NCI-H82 treated with DMSO at 0.1 percent for 48 hours (cell line): ENCODE results near the gene CITED2.
A peak's percentile ranks its signal among the peaks of the same experiment; 100 is the strongest.
"Not testable (repeated sequence)": the region's sequence is repeated elsewhere in the genome, so short reads cannot be mapped to it uniquely, and the experiment has no call there.

Experiments used
- DNase-seq: peaks from one replicate; lab custom pipeline; 2025; ENCODE audit not compliant: unreplicated experiment; lab: John Stamatoyannopoulos, UW

Gene CITED2

GRCh38 chr6:139367810-139368351 lies 6.6 kb downstream of the CITED2 start:
- no peak for DNase-seq

- DNase-seq = no peak
These were observed 9.5 kb downstream of the CITED2 start for GRCh38 chr6:139364982-139365379.

- peak; percentile 67 for DNase-seq
These were observed 10.0 kb downstream of the CITED2 start for GRCh38 chr6:139364302-139364981.

GRCh38 chr6:139363797-139364196 lies 10.7 kb downstream of the CITED2 start:
- DNase-seq = not testable (repeated sequence)

- not testable (repeated sequence) for DNase-seq
These were observed 11.3 kb downstream of the CITED2 start for GRCh38 chr6:139363123-139363522.

- DNase-seq = no peak
These were observed 13.2 kb downstream of the CITED2 start for GRCh38 chr6:139361211-139361610.

GRCh38 chr6:139356924-139357323 lies 17.5 kb downstream of the CITED2 start:
- no peak for DNase-seq

- DNase-seq = no peak
These were observed 18.5 kb downstream of the CITED2 start for GRCh38 chr6:139355777-139356445.

GRCh38 chr6:139355172-139355571 lies 19.3 kb downstream of the CITED2 start:
- no peak for DNase-seq

- no peak for DNase-seq
These were observed 20.3 kb downstream of the CITED2 start for GRCh38 chr6:139354189-139354588.

GRCh38 chr6:139349464-139350020 lies 24.9 kb downstream of the CITED2 start:
- DNase-seq = no peak

- no peak for DNase-seq
These were observed 28.1 kb downstream of the CITED2 start for GRCh38 chr6:139346392-139346791.

- no peak for DNase-seq
These were observed 30.1 kb downstream of the CITED2 start for GRCh38 chr6:139344186-139344963.

- DNase-seq = no peak
These were observed 31.2 kb downstream of the CITED2 start for GRCh38 chr6:139343052-139343750.

- no peak for DNase-seq
These were observed 33.4 kb downstream of the CITED2 start for GRCh38 chr6:139341060-139341459.

- no peak for DNase-seq
These were observed 35.7 kb downstream of the CITED2 start for GRCh38 chr6:139338795-139339194.

GRCh38 chr6:139337830-139338229 lies 36.6 kb downstream of the CITED2 start:
- DNase-seq = no peak

- DNase-seq = no peak
These were observed 37.4 kb downstream of the CITED2 start for GRCh38 chr6:139337001-139337400.

- DNase-seq = no peak
These were observed 38.0 kb downstream of the CITED2 start for GRCh38 chr6:139336488-139336887.

- DNase-seq = no peak
These were observed 38.8 kb downstream of the CITED2 start for GRCh38 chr6:139335447-139336210.
